GM19240 (cell line): ENCODE results near the gene TYMS.

Source experiments
- DNase-seq: peaks from one replicate; pipeline ENCODE4 v3.0.0; 2011; ENCODE audit warnings: low spot score; ENCODE audit not compliant: insufficient read length

The TYMS gene

DNA sequence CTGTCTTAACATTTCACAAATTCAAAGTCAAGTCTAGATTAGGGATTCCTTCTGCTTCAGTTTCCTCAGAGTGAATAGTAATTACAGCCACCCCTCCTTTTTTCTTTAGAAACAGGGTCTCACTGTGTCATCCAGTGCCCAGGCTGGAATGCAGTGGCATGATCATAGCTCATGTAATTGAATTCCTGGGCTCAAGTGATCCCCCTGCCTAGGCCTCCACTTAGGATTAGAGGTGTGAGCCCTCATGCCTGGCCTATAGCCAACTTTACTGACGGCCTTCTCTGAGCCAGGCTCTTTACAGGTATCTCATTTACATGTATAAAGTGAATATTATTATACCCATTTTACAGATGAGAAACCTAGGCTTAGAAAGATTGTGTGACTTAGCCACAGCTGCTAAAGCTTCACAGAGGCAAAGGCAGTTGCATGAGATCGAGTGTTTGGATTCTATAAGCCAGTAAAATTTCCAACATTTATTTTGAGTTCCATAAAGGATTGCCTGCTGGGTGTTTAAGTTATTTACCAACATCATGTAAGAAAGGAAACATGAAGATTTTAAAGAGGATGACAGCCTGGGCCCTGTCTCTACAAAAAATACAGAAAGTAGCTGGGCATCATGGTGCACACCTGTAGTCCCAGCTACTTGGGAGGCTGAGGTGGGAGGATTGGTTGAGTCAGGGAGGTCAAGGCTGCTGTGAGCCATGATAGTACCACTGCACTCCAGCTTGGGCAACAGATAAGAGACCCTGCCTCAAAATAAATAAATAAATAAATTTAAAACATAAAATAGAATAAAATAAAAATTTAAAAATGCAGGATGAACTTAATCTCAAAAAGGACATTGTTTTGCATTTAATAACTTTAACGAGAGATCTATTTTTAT, 53.2 kb downstream of the TYMS start:
- DNase-seq = no peak

DNA sequence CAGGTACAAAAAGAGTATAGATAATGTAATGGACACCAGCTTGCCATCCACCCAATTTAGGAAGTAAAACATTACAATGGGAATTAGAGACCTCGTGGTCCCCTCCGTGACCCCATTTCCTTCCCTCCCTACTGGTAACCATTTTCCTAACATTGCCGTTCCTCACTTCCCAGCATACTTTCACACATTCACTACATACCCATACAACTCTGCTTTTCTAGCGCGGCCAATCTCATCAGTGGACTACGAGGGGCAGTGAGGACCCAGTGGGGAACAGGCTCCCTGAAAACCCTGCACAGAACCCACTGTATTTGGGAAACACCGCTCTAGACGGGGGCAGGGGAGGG, 53.8 kb downstream of the TYMS start:
- no peak for DNase-seq

DNA sequence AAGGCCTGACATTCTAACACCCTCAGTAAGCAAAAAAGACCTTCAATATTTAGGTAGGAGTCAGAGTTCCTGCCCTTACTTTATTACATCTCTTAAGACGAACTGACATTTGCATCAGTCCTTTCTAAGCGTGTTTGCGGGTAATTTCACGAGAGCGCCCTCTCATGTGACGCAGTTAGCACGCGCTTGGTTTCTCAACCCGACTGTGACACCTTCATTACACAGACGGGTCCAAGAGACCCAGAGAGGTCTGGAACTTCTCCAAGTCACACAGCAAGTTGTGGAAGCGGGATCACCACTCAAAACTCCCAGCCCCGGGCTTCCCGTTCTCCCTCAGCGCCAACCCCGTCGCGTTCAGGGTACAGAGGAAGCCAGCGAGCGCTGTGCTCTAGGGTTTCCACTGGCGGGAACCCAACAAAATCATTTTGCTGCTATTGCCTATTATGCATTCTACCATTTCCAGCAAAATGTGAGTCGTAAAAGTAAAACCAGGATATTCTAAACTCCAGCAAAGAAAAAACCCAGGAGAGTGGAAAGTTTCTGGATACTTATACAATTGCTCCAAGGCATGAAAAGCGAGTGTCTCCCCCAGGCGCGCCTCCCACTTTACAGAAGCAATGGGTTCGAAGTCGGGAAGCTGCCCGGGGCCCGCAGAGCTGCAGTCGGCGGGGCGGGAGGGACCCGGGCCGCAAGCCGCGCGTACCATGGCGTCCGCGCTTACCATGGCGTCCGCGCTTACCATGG, 54.4 kb downstream of the TYMS start:
- peak; percentile 47 for DNase-seq

DNA sequence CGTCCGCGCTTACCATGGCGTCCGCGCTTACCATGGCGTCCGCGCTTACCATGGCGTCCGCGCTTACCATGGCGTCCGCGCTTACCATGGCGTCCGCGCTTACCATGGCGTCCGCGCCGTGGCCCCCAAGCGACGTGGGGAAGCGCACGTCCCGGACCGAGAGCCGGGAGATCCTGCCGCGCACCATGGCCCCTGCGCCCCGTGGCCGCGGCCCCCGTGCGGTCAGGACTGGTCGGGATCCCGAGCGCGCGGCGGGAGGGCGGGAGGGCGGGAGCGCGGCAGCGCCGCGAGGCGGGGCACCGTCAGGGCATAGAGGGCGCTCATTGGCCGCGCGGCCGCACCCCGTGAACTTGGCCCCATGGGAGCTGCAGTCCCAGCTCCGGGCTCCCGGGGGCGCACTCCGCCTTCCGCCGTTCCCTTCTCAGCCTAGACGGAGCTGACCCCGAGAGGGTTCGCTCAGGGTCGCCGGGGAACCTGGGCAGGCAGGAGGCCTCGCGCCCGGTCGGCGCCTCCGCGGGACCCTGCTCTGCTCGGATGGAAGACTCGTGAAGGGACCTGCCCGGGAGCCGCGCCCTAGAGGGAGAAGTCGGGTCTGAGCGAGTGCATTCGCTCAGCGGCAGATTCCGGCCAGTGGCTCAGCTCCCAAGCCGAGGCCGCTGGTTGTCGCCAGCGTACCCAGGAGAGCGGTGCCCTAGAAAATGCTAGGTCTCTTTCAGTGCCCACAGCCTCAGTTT, 55.1 kb downstream of the TYMS start, which contains the start of gene ENOSF1:
TSS of gene ENOSF1 (minus strand) at position 230 of the 734 bp plus-strand sequence. CDS start at position 187, 43 bp downstream.
- peak; percentile 70 for DNase-seq

DNA sequence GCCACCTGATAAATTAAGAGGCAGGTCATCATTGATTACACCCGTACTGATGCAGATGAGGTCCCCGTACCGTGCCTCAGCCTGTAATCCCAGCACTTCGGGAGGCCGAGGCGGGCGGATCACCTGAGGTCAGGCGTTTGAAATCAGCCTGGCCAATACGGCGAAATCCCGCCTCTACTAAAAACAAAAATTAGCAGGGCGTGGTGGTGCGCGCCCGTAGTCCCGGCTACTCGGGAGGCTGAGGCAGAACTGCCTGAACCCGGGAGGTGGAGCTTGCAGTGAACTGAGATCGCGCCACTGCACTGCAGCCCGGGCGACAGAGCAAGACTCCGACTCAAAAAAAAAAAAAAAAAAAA, 55.7 kb downstream of the TYMS start:
- DNase-seq = no peak

DNA sequence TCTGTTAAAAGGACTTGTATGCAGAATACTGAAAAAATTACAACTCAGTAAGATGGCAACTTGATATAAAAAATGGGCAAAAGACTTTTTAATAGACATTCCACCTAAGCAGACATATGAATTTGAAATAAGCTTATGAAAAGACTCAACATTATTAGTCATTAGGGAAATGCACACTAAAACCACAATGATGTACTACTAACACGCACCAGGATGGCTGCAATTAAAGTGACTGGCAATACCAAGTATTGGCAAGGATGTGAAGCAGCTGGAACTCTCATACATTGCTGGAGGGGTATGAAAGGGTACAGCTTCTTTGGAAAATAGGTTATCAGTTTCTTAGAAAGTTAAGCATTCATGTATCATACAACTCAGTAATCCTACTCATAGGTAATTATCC, 58.2 kb downstream of the TYMS start:
- no peak for DNase-seq

DNA sequence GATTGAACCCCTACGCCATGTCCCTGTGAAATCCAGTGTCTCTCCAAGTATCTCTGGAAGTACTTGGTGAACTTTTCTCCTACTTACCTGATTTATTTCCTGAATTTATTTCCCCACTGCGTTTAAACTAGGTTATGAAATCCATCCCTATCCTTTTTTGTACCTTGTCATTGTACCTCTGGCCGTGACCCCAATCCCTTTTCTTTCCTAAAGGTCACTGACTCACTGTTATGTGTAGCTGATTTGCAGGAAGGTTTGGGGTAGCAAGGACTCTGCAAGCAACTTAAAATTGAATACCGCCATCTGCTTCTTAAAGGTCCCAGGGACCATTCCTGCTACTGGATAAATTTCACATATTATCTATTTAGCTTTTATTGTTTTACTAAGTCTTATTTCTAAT, 59.5 kb downstream of the TYMS start:
- DNase-seq = no peak
